ENCODE data around the gene DOCK10.

DNA sequence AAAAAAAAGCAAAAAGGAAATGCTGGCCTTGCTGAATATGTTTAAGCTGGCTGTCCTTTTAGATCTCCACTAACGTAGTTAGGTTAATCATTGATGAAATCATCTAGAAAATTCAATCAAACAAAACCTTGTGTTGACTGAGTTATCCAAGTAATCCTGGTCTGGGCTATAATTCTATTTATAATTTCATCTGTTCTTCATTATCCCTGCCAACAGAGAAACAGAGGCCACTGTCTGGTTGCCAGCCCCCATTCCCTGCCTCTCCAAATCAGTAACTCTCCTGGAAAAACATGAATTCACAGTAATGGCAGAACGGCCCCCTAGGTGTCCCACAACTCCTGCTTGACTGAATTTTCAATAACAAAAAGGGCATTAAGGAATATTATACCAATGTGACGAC is 24.6 kb downstream of the DOCK10 start:
- TF ChIP-seq, protein P1, sequence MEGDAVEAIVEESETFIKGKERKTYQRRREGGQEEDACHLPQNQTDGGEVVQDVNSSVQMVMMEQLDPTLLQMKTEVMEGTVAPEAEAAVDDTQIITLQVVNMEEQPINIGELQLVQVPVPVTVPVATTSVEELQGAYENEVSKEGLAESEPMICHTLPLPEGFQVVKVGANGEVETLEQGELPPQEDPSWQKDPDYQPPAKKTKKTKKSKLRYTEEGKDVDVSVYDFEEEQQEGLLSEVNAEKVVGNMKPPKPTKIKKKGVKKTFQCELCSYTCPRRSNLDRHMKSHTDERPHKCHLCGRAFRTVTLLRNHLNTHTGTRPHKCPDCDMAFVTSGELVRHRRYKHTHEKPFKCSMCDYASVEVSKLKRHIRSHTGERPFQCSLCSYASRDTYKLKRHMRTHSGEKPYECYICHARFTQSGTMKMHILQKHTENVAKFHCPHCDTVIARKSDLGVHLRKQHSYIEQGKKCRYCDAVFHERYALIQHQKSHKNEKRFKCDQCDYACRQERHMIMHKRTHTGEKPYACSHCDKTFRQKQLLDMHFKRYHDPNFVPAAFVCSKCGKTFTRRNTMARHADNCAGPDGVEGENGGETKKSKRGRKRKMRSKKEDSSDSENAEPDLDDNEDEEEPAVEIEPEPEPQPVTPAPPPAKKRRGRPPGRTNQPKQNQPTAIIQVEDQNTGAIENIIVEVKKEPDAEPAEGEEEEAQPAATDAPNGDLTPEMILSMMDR (IDR thresholded peaks at IDR 0.05) = no peak
- no peak for TF ChIP-seq POLR2A (IDR thresholded peaks at IDR 0.05)
